WTC11 (cell line): ENCODE data around the gene MCUR1. TPM values are rescaled to one million over a fixed set of nuclear protein-coding genes. Genes with fewer than 3 reads are reported as not detected.
A peak's percentile ranks its signal among the peaks of the same experiment; 100 is the strongest.

Source experiments
- ATAC-seq: fragments of 200-7000 bp; cut with Tn5 transposase; 2 replicates; pipeline ENCODE4 v1.10.0; 2021; ENCODE audit warnings: mild to moderate bottlenecking, moderate library complexity
- CTCF ChIA-PET: fragments of 300-600 bp; sonication (Branson Sonifier 250); formaldehyde crosslinking; loops from one replicate; lab custom pipeline; 2021; ENCODE audit warnings: antibody characterized with exemption; lab: Charles Lee
- POLR2A ChIA-PET: fragments of 350-600 bp; sonication (Branson Sonifier 250); formaldehyde crosslinking; loops from one replicate; lab custom pipeline; 2021; ENCODE audit warnings: antibody characterized with exemption; lab: Charles Lee
- DNase-seq: peaks from one replicate; pipeline ENCODE4 v3.0.0; 2021; ENCODE audit warnings: low spot score
- H3K27ac Mint-ChIP-seq: 2 replicates; pipeline ENCODE4 v1.8.0; 2021; ENCODE audit warnings: mixed read lengths
- H3K27me3 Mint-ChIP-seq: 2 replicates; pipeline ENCODE4 v1.8.0; 2021; ENCODE audit warnings: low read depth, mild to moderate bottlenecking, moderate library complexity, mixed read lengths
- H3K36me3 Mint-ChIP-seq: 2 replicates; pipeline ENCODE4 v1.8.0; 2021; ENCODE audit warnings: mixed read lengths
- H3K4me1 Mint-ChIP-seq: 2 replicates; pipeline ENCODE4 v1.8.0; 2022; ENCODE audit warnings: mixed read lengths
- H3K4me3 Mint-ChIP-seq: 2 replicates; pipeline ENCODE4 v1.8.0; 2021; ENCODE audit warnings: mild to moderate bottlenecking, moderate library complexity, mixed read lengths
- H3K9me3 Mint-ChIP-seq: 2 replicates; pipeline ENCODE4 v1.8.0; 2021; ENCODE audit warnings: mixed read lengths
- AFF4 ChIP-seq: sonication (generic); formaldehyde crosslinking; IDR thresholded peaks from 2 replicates; pipeline ENCODE4 v1.8.1; 2023; ENCODE audit warnings: mild to moderate bottlenecking, missing genetic modification reagents, borderline replicate concordance
- CREM ChIP-seq: sonication (generic); formaldehyde crosslinking; IDR thresholded peaks from 2 replicates; pipeline ENCODE4 v1.8.1; 2022; ENCODE audit warnings: mild to moderate bottlenecking, missing genetic modification reagents, moderate library complexity
- E2F4 ChIP-seq: sonication (generic); formaldehyde crosslinking; IDR thresholded peaks from 2 replicates; pipeline ENCODE4 v1.8.1; 2022; ENCODE audit warnings: low read depth, mild to moderate bottlenecking, moderate library complexity, missing genetic modification reagents, borderline replicate concordance
- ELF4 ChIP-seq: sonication (generic); formaldehyde crosslinking; IDR thresholded peaks from 2 replicates; pipeline ENCODE4 v1.8.1; 2022; ENCODE audit warnings: low read depth, mild to moderate bottlenecking, moderate library complexity, missing genetic modification reagents
- EMX1 ChIP-seq: fragments of 250-450 bp; sonication (Bioruptor Pico); IDR thresholded peaks from 2 replicates; pipeline ENCODE4 v1.8.0; 2021; ENCODE audit warnings: mild to moderate bottlenecking
- HMGXB4 ChIP-seq: sonication (generic); formaldehyde crosslinking; IDR thresholded peaks from 2 replicates; pipeline ENCODE4 v1.8.1; 2023; ENCODE audit warnings: mild to moderate bottlenecking, moderate library complexity, missing genetic modification reagents
- IRF2 ChIP-seq: sonication (generic); formaldehyde crosslinking; IDR thresholded peaks from 2 replicates; pipeline ENCODE4 v1.8.0; 2022; ENCODE audit warnings: low read depth, missing genetic modification reagents, borderline replicate concordance
- JUN ChIP-seq: sonication (generic); formaldehyde crosslinking; IDR thresholded peaks from 2 replicates; pipeline ENCODE4 v1.8.0; 2023; ENCODE audit warnings: mild to moderate bottlenecking, missing genetic modification reagents
- PRRX2 ChIP-seq: fragments of 250-450 bp; sonication (Bioruptor Pico); IDR thresholded peaks from 2 replicates; pipeline ENCODE4 v1.8.0; 2021; ENCODE audit warnings: mild to moderate bottlenecking
- SMAD3 ChIP-seq: sonication (generic); formaldehyde crosslinking; IDR thresholded peaks from 2 replicates; pipeline ENCODE4 v1.8.0; 2022; ENCODE audit warnings: missing genetic modification reagents, mild to moderate bottlenecking, borderline replicate concordance
- TCF7 ChIP-seq: sonication (generic); formaldehyde crosslinking; IDR thresholded peaks from 2 replicates; pipeline ENCODE4 v1.8.0; 2022; ENCODE audit warnings: mild to moderate bottlenecking, low read depth, missing genetic modification reagents, moderate library complexity
- TP53 ChIP-seq: sonication (generic); formaldehyde crosslinking; IDR thresholded peaks from 2 replicates; pipeline ENCODE4 v1.8.1; 2023; ENCODE audit warnings: mild to moderate bottlenecking, missing genetic modification reagents
- ZNF121 ChIP-seq: sonication (generic); formaldehyde crosslinking; IDR thresholded peaks from 2 replicates; pipeline ENCODE4 v1.8.0; 2023; ENCODE audit warnings: missing genetic modification reagents
- ZNF138 ChIP-seq: sonication (generic); formaldehyde crosslinking; conservative IDR thresholded peaks from 2 replicates; pipeline ENCODE4 v1.8.1; 2022; ENCODE audit warnings: mild to moderate bottlenecking, moderate library complexity, missing genetic modification reagents
- ZNF219 ChIP-seq: sonication (generic); formaldehyde crosslinking; IDR thresholded peaks from 2 replicates; pipeline ENCODE4 v1.8.0; 2023; ENCODE audit warnings: missing genetic modification reagents, mild to moderate bottlenecking, borderline replicate concordance
- total RNA-seq: library from RNA; stranded (reverse); gene quantifications from 3 replicates; pipeline ENCODE4 v1.2.3, GENCODE V29; 2021
- TF ChIP-seq, protein P1 (sequence below): fragments of 250-450 bp; sonication (Bioruptor Pico); IDR thresholded peaks from 2 replicates; pipeline ENCODE4 v1.9.0; 2021; ENCODE audit warnings: mild to moderate bottlenecking, borderline replicate concordance

MCUR1 gene
- total RNA-seq, 1 experiment from 2014 or later = 28.1 TPM

GRCh38 chr6:13814938-13815575 lies 700 bp upstream of the MCUR1 start:
- peak overlapping the region; percentile 81 for H3K4me3 Mint-ChIP-seq
- DNase-seq (no peak), ATAC-seq (no peak)
- peaks cover 25% of the 10 kb centered on the region for H3K4me1 Mint-ChIP-seq
- no peaks in the 10 kb centered on the region for H3K9me3 Mint-ChIP-seq
- ChIA-PET POLR2A (interaction anchor here (2.1 kb wide), 1 partner anchor 45 kb away, joined by 15 read pairs; no protein-coding TSS in a partner anchor), CTCF (interaction anchor here (0.6 to 1.4 kb wide), 5 partner anchors 29 to 315 kb away, joined by 3 to 6 read pairs (median 3); no protein-coding TSS in a partner anchor)
- TF ChIP-seq ZNF219 (CRISPR knock-in tag) = no peak
- no peak for TF ChIP-seq IRF2 (CRISPR knock-in tag)
- H3K27me3 Mint-ChIP-seq = no peaks in the 10 kb centered on the region
- H3K36me3 Mint-ChIP-seq = no peaks in the 10 kb centered on the region
- peak overlapping the region; percentile 91 for H3K27ac Mint-ChIP-seq

GRCh38 chr6:13813621-13814175 lies 659 bp downstream of the MCUR1 start:
- H3K36me3 Mint-ChIP-seq = 0 out of 2 replicates have a peak, but pooled peaks cover 3% of the 10 kb centered on the region
- H3K4me1 Mint-ChIP-seq = peaks cover 25% of the 10 kb centered on the region
- POLR2A ChIA-PET = interaction anchor here (1.2 to 2.1 kb wide), 2 partner anchors 25 to 47 kb away, joined by 3 to 15 read pairs; no protein-coding TSS in a partner anchor
- H3K9me3 Mint-ChIP-seq = no peaks in the 10 kb centered on the region
- TF ChIP-seq HMGXB4 (CRISPR knock-in tag) = 0 out of 2 replicates have a peak, but pooled peaks have one; percentile 3
- peak; percentile 20; the same call in 1 of the 2 replicates for TF ChIP-seq AFF4 (CRISPR knock-in tag)
- no peak for TF ChIP-seq ZNF121 (CRISPR knock-in tag)
- no peak for TF ChIP-seq JUN
- TF ChIP-seq E2F4 (CRISPR knock-in tag) = no peak
- no peak for TF ChIP-seq SMAD3 (CRISPR knock-in tag)
- TF ChIP-seq, protein P1, sequence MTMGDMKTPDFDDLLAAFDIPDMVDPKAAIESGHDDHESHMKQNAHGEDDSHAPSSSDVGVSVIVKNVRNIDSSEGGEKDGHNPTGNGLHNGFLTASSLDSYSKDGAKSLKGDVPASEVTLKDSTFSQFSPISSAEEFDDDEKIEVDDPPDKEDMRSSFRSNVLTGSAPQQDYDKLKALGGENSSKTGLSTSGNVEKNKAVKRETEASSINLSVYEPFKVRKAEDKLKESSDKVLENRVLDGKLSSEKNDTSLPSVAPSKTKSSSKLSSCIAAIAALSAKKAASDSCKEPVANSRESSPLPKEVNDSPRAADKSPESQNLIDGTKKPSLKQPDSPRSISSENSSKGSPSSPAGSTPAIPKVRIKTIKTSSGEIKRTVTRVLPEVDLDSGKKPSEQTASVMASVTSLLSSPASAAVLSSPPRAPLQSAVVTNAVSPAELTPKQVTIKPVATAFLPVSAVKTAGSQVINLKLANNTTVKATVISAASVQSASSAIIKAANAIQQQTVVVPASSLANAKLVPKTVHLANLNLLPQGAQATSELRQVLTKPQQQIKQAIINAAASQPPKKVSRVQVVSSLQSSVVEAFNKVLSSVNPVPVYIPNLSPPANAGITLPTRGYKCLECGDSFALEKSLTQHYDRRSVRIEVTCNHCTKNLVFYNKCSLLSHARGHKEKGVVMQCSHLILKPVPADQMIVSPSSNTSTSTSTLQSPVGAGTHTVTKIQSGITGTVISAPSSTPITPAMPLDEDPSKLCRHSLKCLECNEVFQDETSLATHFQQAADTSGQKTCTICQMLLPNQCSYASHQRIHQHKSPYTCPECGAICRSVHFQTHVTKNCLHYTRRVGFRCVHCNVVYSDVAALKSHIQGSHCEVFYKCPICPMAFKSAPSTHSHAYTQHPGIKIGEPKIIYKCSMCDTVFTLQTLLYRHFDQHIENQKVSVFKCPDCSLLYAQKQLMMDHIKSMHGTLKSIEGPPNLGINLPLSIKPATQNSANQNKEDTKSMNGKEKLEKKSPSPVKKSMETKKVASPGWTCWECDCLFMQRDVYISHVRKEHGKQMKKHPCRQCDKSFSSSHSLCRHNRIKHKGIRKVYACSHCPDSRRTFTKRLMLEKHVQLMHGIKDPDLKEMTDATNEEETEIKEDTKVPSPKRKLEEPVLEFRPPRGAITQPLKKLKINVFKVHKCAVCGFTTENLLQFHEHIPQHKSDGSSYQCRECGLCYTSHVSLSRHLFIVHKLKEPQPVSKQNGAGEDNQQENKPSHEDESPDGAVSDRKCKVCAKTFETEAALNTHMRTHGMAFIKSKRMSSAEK (CRISPR knock-in tag) = no peak
- TF ChIP-seq ZNF138 (CRISPR knock-in tag) = no peak
- no peak for TF ChIP-seq TCF7 (CRISPR knock-in tag)
- TF ChIP-seq PRRX2 (CRISPR knock-in tag) = no peak
- 0 out of 2 replicates have a peak, but pooled peaks have one; percentile 43 for TF ChIP-seq CREM
- no peak; the same call in 1 of the 2 replicates for TF ChIP-seq TP53 (CRISPR knock-in tag)
- no peak for TF ChIP-seq EMX1 (CRISPR knock-in tag)
- TF ChIP-seq ELF4 (CRISPR knock-in tag) = no peak
- TF ChIP-seq, all 79 proteins: peak for 3
- peak; percentile 80 for ATAC-seq
- Mint-ChIP-seq H3K4me3 (peak overlapping the region; percentile 85), H3K27ac (peak overlapping the region; percentile 89), H3K27me3 (no peaks in the 10 kb centered on the region)
- CTCF ChIA-PET = interaction anchor here (1.0 to 1.4 kb wide), 3 partner anchors 44 to 61 kb away, joined by 3 to 6 read pairs (median 3); no protein-coding TSS in a partner anchor
- peak; percentile 84 for DNase-seq
